Measurements from ENCODE around the gene OR4D6. TPM values are rescaled to one million over a fixed set of nuclear protein-coding genes. Genes with fewer than 3 reads are reported as not detected.

Gene OR4D6
- polyA plus RNA-seq, 1 donor from 2014 or later: not detected

Other genes with a start within 250 kb of the OR4D6 start
- 0.21 TPM in 1 of 2 replicates, not detected in the other for gene MPEG1, start 244.0 kb upstream of the OR4D6 start, polyA plus RNA-seq
- gene OR5AN1, start 98.1 kb upstream of the OR4D6 start, polyA plus RNA-seq: not detected in 2 replicates
- not detected in 2 replicates for gene OR5A2, start 30.5 kb upstream of the OR4D6 start, polyA plus RNA-seq
- not detected in 2 replicates for gene OR5A1, start 20.5 kb upstream of the OR4D6 start, polyA plus RNA-seq
- not detected in 2 replicates for gene OR4D10, start 16.4 kb downstream of the OR4D6 start, polyA plus RNA-seq
- gene OR4D11, start 46.6 kb downstream of the OR4D6 start, polyA plus RNA-seq: 1.6 TPM in 1 of 2 replicates, not detected in the other
- gene OR4D9, start 54.6 kb downstream of the OR4D6 start, polyA plus RNA-seq: not detected in 2 replicates
- gene OSBP, start 158.8 kb downstream of the OR4D6 start, polyA plus RNA-seq: 24.4 and 25.7 TPM in 2 replicates
- 3.2 and 3.4 TPM in 2 replicates for gene PATL1, start 212.1 kb downstream of the OR4D6 start, polyA plus RNA-seq